Measurements from ENCODE around the gene LMF2. TPM values are rescaled to one million over a fixed set of nuclear protein-coding genes. Genes with fewer than 3 reads are reported as not detected.
A peak's percentile ranks its signal among the peaks of the same experiment; 100 is the strongest.

LMF2 gene
- total and polyA plus RNA-seq, 2 of the 8 experiments (the other 6 are each of a cell fraction or from before 2014, with no cell fraction given) = 34.3 to 62.9 TPM

GRCh38 chr22:50525104-50525857 is 17.8 kb upstream of the LMF2 start, which contains the start of gene SCO2 (continued):
- TF ChIP-seq YY1 (IDR thresholded peaks at IDR 0.05; ENCODE audit: low read depth, low read length) = no peak
- TF ChIP-seq TAF1 (IDR thresholded peaks at IDR 0.05; ENCODE audit: low read depth, low read length) = peak; percentile 65; the same call in 1 of the 2 replicates
- no peak for TF ChIP-seq HDAC6 (IDR thresholded peaks at IDR 0.05; ENCODE audit: low read depth, low read length)
- no peak for TF ChIP-seq SAP30 (IDR thresholded peaks at IDR 0.05; ENCODE audit: insufficient read depth, insufficient replicate concordance, low read length)
- no peak for TF ChIP-seq JUND (IDR thresholded peaks at IDR 0.05; ENCODE audit: low read length)
- TF ChIP-seq SP1 (IDR thresholded peaks at IDR 0.05; ENCODE audit: low read depth, low read length) = no peak
- TF ChIP-seq, protein P1, sequence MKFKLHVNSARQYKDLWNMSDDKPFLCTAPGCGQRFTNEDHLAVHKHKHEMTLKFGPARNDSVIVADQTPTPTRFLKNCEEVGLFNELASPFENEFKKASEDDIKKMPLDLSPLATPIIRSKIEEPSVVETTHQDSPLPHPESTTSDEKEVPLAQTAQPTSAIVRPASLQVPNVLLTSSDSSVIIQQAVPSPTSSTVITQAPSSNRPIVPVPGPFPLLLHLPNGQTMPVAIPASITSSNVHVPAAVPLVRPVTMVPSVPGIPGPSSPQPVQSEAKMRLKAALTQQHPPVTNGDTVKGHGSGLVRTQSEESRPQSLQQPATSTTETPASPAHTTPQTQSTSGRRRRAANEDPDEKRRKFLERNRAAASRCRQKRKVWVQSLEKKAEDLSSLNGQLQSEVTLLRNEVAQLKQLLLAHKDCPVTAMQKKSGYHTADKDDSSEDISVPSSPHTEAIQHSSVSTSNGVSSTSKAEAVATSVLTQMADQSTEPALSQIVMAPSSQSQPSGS (IDR thresholded peaks at IDR 0.05; ENCODE audit: low read length) = 0 out of 2 replicates have a peak, but pooled peaks have one; percentile 23
- no peak for TF ChIP-seq JUN (IDR thresholded peaks at IDR 0.05; ENCODE audit: low read depth, low read length)
- no peak for TF ChIP-seq SP2 (IDR thresholded peaks at IDR 0.05; ENCODE audit: low read length)
- TF ChIP-seq TEAD4 (IDR thresholded peaks at IDR 0.05; ENCODE audit: low read depth, low read length) = no peak
- TF ChIP-seq SIX5 (IDR thresholded peaks at IDR 0.05; ENCODE audit: low read depth, low read length) = no peak
- no peak for TF ChIP-seq RNF2 (IDR thresholded peaks at IDR 0.05; ENCODE audit: borderline replicate concordance, low read depth, low read length, missing control alignments, poor library complexity, severe bottlenecking)
- peak; percentile 93 for TF ChIP-seq NRF1 (IDR thresholded peaks at IDR 0.05; ENCODE audit: low read depth, low read length)
- TF ChIP-seq FOSL1 (IDR thresholded peaks at IDR 0.05; ENCODE audit: insufficient read depth, low read depth, low read length) = no peak
- TF ChIP-seq BCL11A (IDR thresholded peaks at IDR 0.05; ENCODE audit: low read depth in 2 of 2, low read length in 2 of 2) = no peak
- TF ChIP-seq CEBPB (IDR thresholded peaks at IDR 0.05; ENCODE audit: low read depth, low read length) = no peak
- TF ChIP-seq KDM4A (IDR thresholded peaks at IDR 0.05; ENCODE audit: low read depth, low read length, severe bottlenecking) = peak; percentile 40
- TF ChIP-seq KDM5A (IDR thresholded peaks at IDR 0.05; ENCODE audit: low read length) = no peak
- TF ChIP-seq EGR1 (IDR thresholded peaks at IDR 0.05; ENCODE audit: borderline replicate concordance, low read depth, low read length) = peak; percentile 76; the same call in 1 of the 2 replicates
- TF ChIP-seq PHF8 (conservative IDR thresholded peaks at IDR 0.05; ENCODE audit: low read depth, low read length) = peak; percentile 62
- TF ChIP-seq MAFK (IDR thresholded peaks at IDR 0.05; ENCODE audit: low read depth, low read length) = no peak
- TF ChIP-seq POLR2AphosphoS5 (IDR thresholded peaks at IDR 0.05; ENCODE audit: low read depth, low read length) = no peak; the same call in 1 of the 2 replicates
- TF ChIP-seq SRF (IDR thresholded peaks at IDR 0.05; ENCODE audit: low read depth, low read length) = no peak

Measured in H1 (cell line).